T follicular helper cell (primary cell): ENCODE measurements around the gene NPTXR.

Experiments used
- DNase-seq: peaks from one replicate; pipeline ENCODE4 v3.0.0-alpha.2; 2020; ENCODE audit warnings: low read depth
- total RNA-seq, 2 experiments: gene quantifications; one replicate each; lab custom pipeline; 2026; lab: John Stamatoyannopoulos, UW

NPTXR gene
- 4.1 to 11.2 reads per million in 2 experiments for total RNA-seq

DNA sequence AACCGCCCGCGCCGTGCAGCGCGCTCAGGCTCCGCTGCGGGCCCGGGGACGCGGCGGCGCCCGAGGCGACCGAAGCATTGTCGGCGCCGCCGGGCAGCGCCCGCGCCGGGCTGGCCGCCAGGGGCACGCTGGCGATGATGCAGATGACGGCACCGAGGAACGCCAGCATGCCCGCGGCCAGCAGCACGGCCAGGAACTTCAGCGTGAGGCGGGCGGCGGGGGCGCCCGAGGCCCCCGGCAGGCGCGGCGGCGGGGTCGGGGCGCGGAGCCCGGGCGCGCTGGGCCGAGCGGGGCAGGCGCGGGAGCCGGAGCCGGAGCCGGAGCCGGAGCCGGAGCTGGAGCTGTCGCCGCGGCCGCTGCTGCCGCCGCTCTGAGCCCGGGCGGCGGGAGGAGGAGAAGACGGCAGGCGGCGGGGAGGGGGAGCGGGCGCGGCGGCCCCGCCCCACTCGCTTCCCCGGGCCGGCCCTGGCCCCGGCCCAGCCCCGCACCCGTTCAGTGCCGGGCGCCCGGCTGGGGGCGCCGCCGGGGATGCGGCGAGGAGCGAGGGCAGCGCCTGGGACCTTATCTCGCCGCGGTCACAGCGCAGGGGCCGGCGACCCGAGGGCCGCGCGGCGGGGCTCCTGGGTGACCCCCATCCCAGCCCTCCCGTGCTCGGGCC is at the start of gene NPTXR:
TSS of gene NPTXR (minus strand) at position 372 of the 658 bp plus-strand sequence.
- DNase-seq, result peak; percentile 18

DNA sequence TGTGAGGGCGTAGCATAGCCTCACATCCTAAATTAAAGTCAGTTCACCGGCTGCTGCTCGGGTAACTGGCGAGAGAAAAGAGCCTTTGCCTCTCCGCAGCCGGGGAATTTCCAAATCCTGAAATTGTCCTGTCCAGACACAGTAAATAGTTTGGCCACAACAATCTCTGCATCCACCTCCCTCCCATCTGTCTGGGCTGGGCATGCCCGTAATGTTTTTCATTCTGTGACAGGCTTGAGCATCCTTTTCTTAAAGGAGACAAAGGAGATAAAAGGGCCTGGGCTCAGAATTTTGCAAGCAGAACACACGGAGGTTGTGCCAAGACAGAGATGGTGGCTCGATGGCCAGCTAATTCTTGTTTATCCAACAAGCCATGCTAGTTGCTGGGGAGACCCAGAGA is 47.4 kb upstream of the NPTXR start:
- no peak for DNase-seq

DNA sequence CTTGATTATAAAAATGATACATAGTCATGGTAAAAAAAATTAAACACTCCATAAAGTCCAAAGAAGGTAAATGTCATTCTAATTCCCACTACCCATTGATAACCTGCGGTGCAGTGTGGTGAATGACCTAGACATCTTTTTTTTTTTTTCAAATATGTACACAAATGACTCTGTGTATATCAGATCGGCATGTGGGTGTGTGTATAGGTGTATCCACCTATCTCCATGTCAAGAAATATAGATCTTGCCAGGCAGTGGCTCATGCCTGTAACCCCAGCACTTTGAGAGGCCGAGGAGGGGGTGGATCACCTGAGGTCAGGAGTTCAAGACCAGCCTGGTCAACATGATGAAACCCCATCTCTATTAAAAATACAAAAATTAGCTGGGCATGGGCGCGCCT is 46.5 kb upstream of the NPTXR start:
- DNase-seq, result no peak

GRCh38 chr22:38886333-38886732 is 42.5 kb upstream of the NPTXR start:
- no peak for DNase-seq

GRCh38 chr22:38882972-38883622 is 39.3 kb upstream of the NPTXR start:
- no peak for DNase-seq

- DNase-seq, result no peak
Observed at GRCh38 chr22:38881997-38882879, 38.4 kb upstream of the NPTXR start.

GRCh38 chr22:38881464-38881871 is 37.6 kb upstream of the NPTXR start:
- DNase-seq, result no peak

DNA sequence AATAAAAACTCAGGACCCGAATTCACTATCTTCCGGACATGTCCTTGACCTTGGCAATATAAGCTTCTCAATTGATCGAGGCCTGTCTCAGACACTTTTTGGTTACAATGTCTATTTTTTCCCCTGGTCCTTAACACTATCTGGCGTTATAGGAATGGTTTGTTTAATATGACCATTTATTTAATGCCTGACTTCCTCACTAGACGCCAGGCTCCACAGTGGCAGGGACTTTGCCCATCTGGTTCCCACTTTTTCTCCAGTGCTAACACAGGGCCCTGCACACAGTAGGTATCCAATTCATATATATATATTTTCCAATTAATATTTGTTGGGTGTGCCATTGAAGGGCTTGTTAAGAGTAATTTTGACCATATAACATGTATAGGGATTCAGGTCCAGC is 36.1 kb upstream of the NPTXR start:
- no peak for DNase-seq

DNA sequence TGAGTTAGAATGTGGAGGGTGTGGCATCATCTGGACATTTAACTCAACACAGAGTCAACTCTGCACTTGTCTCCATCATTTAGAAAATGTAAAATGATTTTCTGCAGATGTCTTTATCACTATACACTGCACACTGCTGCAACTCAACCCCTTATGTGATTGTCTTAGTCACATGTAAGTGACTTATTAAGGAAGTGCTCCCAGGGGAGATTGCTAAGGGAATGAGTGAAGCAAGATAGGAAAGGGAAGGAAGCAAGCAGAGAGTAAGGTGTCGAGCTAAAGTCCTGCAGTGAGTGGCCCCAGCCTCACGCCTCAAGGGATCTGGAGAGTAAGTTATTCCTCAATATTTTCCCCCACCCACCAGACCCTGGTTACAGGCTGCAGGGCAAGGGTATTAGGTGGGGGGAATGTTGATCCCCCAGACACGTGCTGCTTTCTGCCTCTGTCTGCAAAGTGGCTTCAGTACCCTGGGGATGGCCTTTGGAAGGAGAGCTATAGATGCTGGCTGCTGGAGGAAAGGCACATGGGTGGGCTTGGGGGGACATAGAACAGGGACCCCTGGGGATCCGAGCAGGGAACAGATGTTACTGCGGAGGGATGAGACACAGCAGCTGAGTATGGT is 35.4 kb upstream of the NPTXR start:
- DNase-seq, result no peak

GRCh38 chr22:38878001-38878400 is 34.2 kb upstream of the NPTXR start:
- DNase-seq, result no peak

GRCh38 chr22:38874529-38875222 is 30.8 kb upstream of the NPTXR start:
- no peak for DNase-seq

DNA sequence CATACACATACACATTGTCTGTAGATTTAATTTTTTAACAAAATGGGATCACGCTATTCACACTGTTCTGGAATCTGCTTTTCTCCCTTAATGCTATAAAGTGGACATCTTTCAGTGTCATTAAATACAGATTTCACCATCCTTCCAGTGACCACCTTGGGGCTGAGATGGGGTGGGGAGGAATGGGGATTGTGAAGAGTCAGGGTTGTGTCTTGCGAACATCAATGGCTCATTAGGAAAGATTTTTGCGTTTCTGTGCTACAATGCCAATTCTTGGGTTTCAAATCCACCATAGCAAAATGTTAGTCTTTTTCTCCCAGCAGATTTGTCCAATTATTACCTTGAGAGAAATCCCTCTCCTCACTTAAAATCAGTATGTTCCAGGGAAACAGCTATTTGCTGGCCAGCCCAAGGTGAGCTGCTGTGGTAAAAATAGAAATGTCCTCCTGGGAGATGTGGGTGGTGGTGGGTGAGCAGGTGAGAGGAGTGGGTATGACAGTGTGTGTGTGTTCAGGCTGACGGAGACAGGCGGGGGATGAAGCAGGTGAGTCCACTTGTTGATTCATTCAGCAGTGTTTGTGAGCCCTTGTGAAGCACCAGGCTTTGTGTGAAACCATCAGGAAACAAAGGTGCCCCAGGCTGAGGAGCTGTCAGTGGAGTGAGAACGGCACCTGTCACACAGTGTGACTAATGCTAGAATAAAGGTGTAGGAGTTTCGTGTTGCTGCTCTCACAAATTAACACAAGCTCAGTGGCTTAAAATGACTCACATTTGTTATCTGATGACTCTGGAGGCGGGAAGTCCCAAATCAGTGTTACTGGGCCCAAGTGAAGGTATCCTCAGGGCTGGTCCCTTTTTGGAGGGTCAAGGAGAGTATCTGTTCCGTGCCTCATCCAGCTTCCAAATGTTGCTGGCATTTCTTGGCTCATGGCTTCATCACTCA is 29.9 kb upstream of the NPTXR start:
- peak; percentile 34 for DNase-seq

GRCh38 chr22:38872831-38873248 is 29.0 kb upstream of the NPTXR start:
- no peak for DNase-seq

GRCh38 chr22:38872172-38872830 is 28.5 kb upstream of the NPTXR start, which contains the start of gene CBX6:
Gene CBX6, minus strand, starts transcription at chr22:38872216. Its CDS starts 26 bp downstream, at chr22:38872190.
- peak; percentile 92 for DNase-seq

- no peak for DNase-seq
Observed at GRCh38 chr22:38871360-38872171, 27.7 kb upstream of the NPTXR start.

- no peak for DNase-seq
Observed at GRCh38 chr22:38870791-38871359, 27.0 kb upstream of the NPTXR start.

DNA sequence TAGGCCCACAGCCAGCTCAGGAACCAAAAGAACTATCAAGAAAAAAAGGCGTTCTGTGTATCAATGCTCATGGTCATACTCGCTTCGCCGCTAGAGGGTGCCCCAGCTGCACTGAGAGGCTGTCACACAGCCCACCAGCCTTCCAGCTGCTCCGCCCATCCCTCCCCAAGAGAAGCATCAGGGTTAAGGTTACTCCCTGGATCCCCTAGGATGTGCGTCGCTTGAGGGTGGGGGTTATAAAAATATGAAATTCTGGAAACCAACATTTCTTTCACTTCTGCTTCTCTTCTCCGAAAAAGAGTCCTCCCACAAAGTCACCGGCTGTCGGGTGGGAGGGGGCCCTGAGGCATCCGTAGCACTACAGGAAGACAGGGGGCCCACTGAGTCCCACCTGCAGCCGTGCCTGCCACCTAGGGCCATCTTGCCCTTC is 26.5 kb upstream of the NPTXR start:
- DNase-seq, result peak; percentile 76

GRCh38 chr22:38869663-38870062 is 25.8 kb upstream of the NPTXR start:
- no peak for DNase-seq
